GM18873 (cell line): ENCODE data around the gene STMND1.

Source experiments
- ATAC-seq: cut with Tn5 transposase; IDR thresholded peaks from one replicate; pipeline ENCODE4 v1.9.1; 2021; ENCODE audit warnings: mild to moderate bottlenecking, moderate library complexity, moderate number of reproducible peaks; ENCODE audit not compliant: unreplicated experiment, low FRiP score

The STMND1 gene

GRCh38 chr6:17156966-17157365 lies 55.1 kb downstream of the STMND1 start:
- no peak for ATAC-seq

- no peak for ATAC-seq
Measured at GRCh38 chr6:17157617-17158016, 55.8 kb downstream of the STMND1 start.

- ATAC-seq, result no peak
Measured at GRCh38 chr6:17159240-17159639, 57.4 kb downstream of the STMND1 start.

GRCh38 chr6:17161076-17161475 lies 59.2 kb downstream of the STMND1 start:
- no peak for ATAC-seq

- no peak for ATAC-seq
Measured at GRCh38 chr6:17165383-17165782, 63.5 kb downstream of the STMND1 start.

- no peak for ATAC-seq
Measured at GRCh38 chr6:17167327-17167979, 65.6 kb downstream of the STMND1 start.

GRCh38 chr6:17169291-17169690 lies 67.4 kb downstream of the STMND1 start:
- ATAC-seq, result no peak

- ATAC-seq, result no peak
Measured at GRCh38 chr6:17169711-17170110, 67.9 kb downstream of the STMND1 start.

- ATAC-seq, result no peak
Measured at GRCh38 chr6:17172836-17173470, 71.1 kb downstream of the STMND1 start.

GRCh38 chr6:17178326-17178725 lies 76.5 kb downstream of the STMND1 start:
- ATAC-seq, result no peak

GRCh38 chr6:17178754-17179529 lies 77.1 kb downstream of the STMND1 start:
- ATAC-seq, result no peak

GRCh38 chr6:17179530-17180073 lies 77.8 kb downstream of the STMND1 start:
- no peak for ATAC-seq
